B cell (primary cell): Measurements from ENCODE around the gene PRPF38A.

Experiments
- CTCF ChIP-seq: fragments of 200-600 bp; IDR thresholded peaks from one replicate; pipeline ENCODE4 v1.8.0; 2022; ENCODE audit warnings: antibody characterized with exemption, mild to moderate bottlenecking
- EZH2 ChIP-seq: IDR thresholded peaks from 2 replicates; pipeline ENCODE4 v1.6.1; 2012; ENCODE audit warnings: borderline replicate concordance, low read depth, mild to moderate bottlenecking, moderate library complexity, low read length; ENCODE audit not compliant: insufficient read depth, poor library complexity, severe bottlenecking

- TF ChIP-seq CTCF, result no peak
- no peak for TF ChIP-seq EZH2
Observed at GRCh38 chr1:52399629-52400028, 4.8 kb upstream of the PRPF38A start.
